ENCODE measurements around the gene EBP.
A peak's percentile ranks its signal among the peaks of the same experiment; 100 is the strongest.

EBP gene

DNA sequence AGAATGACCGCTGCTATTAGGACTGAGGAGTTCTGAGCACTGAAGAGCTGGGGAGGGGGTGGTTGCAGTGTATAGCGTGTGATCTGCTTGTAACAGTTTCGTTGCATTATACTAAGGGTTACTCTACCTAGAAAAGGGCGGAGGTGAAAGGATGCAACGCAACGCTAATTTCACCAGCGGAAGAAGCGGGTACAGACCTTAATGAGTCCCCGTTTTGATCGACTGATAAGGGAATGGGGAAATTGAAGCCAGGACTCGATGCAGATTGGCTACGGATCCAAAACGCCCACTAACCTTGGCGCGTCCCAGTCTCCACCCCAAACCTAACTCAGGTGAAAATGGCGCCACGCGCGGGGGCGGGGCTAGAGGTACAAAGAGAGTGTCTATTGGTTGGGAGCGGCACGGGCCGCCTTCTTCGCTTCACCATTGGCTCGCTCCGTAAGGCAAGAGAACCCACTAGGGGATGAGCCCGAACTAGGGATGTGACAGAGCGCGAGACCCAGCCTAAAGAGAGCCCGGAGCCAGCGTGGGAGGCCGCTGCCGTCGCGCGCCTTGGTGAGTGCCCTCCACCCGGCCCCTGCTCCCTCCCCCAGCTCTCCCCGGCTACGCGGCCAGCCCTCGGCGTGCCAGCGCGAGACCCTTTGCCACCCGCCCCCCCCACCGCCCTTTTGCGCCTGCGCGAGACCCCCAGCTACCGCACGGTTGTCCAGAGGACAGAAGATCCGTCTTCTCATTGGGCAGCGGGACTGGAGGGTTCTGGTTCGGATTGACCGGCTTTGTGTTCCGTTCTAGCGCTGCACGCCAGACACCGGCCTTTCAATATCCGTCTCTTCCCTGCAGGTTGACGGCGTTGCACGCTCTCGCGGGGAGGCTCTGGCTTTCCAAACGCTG, at the start of gene EBP:
TSS of gene EBP (plus strand) at position 456 of the 891 bp plus-strand sequence. CDS start 1,964 bp downstream, outside the sequence.
- DNase-seq = peak; percentile 54 to 77

DNA sequence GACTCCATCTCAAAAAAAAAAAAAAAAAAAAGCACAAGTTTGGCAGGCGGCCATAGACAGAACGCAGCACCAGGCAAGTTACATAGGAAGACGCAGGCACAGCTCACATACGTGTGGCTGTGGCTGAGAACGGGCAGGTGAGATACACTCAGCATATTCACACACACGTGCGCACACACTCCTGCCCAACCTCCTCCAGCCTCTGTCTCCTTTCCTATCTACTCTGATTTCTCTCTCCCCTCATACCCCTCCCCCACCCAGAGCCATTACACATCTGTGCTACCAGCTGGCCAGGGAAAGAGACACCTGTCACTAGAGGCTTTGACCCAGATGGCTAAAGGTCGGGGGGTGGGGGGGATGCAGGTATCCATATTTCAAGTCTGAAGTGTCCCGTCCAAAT, 49.4 kb upstream of the EBP start:
- DNase-seq = no peak

DNA sequence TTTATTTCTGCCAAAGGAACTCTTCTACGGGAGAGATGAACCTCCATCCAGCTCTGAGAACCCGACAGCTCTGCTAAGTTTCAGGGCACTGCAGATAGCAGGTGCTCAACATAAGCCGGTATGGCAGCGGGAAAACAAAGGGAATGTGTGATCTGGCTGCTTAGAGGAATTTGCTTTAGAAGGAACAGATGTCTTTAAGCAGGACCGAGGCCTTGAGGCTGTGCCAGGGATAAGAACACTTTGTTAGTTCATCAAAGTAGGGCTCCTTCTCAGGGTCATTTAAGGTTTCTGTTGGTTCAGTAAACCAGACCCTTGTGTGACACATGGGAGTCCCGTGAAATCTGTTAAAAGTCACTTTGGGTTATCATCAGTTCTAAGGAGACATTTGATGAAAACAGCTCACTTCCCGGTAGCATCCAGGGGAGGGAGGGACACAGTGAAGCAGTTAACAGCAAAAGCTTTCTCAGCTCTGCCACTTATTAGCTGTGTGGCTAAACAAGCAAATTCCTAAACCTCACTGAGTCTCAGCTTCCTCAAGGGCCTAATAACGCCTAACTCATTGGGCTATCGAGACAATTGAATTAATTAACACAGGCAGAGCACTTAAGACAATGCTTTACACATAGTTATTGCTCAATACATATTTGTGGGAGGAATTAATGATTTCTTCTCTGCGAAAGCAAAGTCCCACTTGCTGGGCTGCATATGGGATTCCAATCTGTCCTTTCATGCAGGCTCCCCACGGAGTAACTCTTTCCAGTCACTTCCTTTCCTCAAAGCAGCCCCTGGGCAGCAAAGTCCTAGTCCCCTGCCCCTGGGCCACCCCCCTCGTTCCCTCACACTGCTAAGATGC, 48.5 kb upstream of the EBP start:
- no peak for DNase-seq

DNA sequence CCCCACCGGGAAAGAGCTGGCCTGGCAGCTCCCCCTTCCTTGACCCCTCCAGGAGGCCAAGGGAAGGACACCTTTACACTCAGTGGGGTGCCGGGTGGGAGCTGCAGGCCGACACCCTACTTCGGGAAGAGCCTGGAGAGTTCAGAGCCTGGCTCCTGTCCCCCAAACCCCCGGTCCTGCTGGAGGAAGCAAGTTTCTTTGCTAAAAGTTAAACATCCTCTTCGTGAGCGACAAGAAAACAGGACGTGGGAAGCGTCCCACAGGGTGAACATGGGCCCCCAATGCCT, 48.0 kb upstream of the EBP start:
- no peak for DNase-seq

DNA sequence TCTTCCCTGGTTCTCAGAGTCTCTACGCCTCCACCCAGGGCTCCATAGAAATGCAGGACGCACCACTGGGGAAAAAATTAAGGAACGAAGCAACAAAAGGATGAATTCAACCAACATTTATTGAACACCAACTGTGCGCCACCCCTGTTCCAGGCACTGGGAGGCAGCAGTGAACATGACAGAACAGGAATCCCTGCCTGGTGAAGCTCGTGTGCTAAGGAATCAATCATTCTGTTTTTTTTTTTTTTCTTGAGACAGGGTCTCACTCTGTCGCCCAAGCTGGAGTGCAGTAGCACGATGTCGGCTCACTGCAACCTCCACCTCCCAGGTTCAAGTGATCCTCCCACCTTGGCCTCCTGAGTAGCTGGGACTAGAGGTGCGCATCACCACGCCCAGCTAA, 47.5 kb upstream of the EBP start:
- DNase-seq = no peak

DNA sequence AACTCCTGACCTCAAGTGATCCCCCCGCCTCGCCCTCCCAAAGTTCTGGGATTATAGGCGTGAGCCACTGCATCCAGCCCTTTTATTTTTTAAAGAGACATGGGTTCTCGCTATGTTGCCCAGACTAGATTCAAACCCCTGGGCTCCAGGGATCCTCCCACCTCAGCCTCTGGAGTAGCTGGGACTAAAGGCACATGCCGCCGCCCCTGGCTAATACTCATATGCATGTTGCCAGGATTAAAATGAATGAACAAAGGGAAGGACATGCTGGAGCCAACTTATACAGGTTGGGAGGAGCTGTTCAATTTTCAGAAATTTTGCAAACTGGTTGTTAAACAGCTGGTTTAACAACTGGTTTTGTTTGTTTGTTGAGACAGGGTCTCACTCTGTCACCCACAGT, 47.0 kb upstream of the EBP start:
- DNase-seq = no peak

DNA sequence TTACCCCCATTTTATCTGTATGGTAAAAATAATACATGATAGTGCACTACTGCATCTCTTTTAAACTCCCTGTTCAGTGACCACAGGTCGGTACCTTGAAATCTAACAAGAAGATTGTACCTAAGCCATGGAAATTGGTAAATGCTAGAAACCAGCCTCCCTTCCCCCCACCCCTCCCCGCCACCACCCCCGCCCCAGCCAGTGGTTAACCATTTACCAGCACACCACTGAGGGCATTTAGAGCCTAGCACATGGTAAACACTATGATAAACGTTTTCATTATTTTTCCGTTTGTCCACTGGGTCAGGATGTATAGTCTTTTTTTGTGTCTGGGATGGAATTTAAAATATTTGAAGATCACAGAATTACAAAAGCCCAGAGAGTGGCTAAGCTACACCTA, 46.3 kb upstream of the EBP start:
- no peak for DNase-seq

DNA sequence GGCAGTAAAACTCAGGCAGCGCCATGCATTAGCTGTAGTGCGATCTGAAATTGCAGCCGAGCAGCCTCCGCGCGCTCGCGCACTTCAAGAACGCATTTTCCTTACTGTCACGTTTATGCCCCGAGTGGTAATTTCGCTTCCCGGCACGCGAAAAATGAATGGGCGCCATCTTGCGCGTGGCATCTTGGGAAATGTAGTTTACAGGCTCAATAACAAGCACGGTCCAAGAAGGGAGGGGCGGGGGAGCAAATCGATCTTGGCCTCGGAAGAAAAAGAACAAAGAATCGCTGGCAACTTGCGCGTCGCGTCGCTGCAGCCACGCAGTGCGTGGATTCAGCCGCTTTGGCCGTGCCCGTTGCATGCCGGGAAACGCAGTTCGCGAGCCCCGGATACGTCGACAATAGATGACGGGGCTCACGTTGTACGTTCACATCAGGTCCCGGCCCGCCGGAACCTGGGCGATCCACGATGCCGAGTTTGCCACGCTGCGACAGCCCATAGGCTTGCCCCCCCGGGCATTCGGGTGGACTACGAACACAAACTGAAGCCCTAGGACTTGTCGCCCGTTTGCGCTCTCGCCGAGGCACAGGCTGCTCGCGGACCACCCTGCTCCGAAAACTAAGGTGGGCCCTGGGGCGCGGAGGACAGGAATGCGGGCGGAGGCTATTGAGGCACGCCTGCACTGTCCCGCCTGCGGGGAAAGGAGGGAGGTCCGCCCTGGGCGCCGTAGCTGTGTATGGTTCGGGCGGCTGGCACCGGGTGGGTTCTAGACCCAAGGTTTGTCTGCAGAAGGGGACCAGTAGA, 45.6 kb upstream of the EBP start, which contains the start of gene FTSJ1:
TSS of gene FTSJ1 (plus strand) at position 426 of the 804 bp plus-strand sequence. CDS start 1,849 bp downstream, outside the sequence.
- DNase-seq = peak; percentile 52 to 80

DNA sequence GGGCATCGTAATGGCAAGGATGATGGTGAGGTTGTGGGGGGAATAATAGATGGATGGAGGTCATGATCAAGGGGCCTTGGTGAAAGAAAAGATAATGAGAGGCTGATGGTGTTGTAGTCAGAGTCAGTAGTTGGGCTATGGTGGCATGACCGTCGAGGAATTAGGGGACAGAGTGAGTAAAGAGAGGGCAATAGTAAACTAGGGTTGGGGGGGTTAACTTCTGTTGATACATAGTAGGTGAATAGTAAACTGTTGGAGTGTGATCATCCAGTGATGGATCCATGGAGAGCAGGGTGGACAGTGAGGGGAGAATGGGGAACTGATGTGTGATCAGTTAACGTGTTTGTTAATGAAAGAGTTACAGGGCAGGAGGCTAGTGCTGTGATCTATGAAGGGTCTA, 44.7 kb upstream of the EBP start:
- no peak for DNase-seq

DNA sequence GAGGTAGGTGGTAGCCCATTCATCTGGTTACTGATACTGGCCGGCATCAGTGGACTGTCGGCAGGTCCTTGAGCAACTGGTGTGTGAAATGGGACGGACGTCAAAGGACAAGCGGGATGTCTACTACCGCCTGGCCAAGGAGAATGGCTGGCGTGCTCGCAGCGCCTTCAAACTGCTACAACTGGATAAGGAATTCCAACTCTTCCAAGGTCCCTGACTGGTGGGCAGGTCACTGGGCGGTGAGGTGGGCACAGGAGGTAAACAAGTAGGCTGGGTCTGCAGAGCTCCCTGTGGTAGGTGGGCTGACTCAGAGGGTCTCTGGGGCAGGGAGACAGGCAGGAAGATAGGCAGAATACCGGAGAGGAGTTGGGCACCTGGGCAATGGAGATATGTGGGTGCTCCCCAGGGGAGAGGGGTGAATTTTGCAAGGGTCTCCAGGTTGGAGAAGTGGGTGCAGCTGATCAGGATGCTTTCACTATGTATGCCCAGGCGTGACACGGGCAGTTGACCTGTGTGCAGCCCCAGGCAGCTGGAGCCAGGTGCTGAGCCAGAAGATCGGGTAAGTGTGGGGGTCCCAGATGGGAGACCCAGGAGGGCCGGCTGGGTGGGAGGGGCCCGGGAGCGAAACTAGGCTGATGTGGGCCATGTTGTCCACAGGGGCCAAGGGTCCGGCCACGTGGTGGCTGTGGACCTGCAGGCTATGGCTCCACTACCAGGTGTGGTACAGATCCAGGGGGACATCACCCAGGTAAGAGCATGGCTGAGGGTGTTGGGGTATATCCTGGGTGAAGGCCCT, 43.5 kb upstream of the EBP start:
- no peak for DNase-seq

DNA sequence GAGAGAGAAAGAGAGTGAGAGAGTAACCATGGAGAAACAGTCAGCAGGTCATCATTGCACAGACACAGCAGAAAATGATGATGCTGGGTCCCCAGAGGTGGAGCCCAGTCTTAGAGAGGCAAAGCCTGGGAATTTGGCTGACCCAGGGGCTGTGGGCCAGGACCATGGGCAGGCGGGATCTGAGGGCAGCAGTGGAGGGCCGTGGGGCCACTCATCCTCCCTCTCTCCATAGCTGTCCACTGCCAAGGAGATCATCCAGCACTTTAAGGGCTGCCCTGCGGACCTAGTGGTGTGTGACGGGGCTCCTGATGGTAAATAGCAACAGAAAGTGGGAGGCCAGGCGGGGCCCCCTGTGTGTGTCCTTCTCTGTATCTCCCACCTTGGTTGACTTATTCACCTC, 42.8 kb upstream of the EBP start:
- DNase-seq = no peak

DNA sequence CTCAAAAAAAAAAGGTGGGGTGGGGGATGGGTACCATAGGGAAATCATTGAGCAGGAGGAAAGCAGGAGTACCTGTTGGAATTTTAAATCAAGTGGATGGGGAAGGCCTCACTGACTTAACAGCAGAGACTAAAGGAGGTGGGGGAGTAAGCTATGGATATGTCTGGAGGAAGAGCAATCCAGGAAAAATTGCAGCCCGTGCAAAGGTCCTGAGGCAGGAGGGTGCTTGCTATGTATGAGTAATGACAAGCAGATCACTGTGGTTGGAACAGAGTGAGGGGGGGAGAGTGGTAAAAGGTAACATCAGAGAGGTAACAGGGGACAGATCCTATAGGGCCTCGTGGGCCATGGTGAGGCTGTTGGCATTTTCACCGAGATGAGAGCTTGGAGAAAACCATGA, 41.5 kb upstream of the EBP start:
- no peak for DNase-seq

DNA sequence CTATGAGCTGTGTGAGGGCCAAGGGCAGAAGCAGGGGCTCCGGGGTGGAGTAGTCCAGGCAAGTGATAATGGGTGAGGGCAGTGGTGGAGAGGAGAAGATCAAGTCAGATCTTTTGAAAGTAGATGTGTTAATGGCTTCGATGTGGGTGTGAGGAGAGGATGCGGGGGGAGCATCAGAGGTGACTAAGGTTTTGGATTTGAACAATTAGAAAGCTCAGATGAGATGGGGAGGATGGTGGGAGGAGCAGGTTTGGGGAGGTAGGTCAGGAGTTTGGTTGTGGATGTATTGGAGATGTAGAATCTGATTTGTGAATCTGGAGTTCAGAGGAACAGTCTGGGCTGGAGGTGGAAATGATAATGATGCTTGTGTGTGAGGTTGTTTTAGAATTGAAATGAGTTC, 41.0 kb upstream of the EBP start:
- no peak for DNase-seq

DNA sequence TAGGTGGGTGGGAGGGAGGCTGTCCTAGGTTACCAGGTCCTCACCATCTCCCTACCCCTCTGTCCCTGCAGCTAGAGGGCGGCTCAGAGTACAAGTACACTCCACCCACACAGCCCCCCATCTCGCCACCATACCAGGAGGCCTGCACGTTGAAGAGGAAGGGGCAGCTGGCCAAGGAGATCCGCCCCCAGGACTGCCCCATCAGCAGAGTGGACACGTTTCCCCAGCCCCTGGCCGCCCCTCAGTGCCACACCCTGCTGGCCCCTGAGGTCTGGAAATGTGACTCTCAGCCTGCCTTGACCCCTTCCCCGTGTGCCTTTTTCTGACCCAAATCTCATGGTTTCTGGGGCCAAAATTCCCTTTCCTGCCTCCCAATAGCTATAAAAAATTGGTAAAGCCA, 39.1 kb upstream of the EBP start:
- DNase-seq = no peak

DNA sequence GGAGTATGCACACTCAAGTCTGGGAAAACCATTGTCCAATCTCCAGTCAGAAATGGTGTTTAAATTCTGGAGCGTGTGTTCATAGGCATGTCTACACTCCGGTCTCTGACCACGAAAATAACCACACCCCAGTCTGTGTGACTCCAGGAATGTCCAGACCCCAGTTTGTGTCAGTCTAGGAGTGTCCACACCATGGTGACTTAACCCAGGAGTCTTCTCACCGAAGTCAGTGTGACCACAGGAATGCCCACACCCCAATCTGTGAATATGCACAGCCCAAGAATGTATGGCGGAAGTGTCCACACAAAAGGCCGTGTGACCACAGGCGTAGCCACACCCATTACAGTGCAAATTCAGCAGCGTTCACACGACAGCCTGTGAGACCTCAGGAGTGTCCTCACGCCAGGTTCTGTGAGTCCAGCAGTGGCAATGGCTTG, 34.2 kb upstream of the EBP start:
- peak; percentile 64 to 83 for DNase-seq

DNA sequence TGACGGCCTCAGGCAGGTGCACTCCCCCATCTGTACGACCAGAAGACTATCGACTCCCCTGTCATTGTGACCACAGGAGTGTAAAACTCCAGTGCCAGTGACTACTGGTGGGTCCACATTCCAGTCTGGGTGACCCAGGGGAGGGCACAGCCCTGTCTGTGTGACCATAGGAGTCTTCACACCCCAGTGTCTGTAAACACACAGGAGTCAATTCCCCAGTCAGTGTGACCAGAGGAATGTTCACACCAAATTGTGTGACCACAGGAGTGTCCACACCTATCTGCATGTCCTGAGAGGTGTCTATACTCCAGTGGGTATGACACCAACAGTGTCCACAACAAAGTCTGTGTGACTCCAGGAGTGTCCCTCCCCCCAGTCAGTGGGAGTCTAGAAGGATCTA, 33.6 kb upstream of the EBP start:
- DNase-seq = no peak

DNA sequence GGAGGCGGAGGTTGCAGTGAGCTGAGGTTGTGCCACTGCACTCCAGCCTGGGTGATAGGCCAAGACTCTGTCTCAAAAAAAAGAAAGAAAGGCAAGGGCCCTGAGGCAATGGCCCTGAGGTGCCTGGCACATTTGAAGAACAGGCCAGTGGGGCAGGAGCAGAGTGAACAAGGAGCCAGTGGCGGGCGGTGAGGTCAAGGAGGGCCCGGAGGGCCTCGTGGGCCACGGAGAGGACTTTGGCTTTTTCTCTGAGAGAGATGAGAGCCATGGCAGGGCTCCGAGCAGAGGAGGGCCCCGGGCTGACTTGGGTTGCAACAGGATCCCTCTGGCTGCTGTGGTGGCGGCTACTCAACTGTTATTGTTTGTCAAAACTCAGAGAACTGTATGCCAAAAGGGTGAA, 32.3 kb upstream of the EBP start:
- no peak for DNase-seq

DNA sequence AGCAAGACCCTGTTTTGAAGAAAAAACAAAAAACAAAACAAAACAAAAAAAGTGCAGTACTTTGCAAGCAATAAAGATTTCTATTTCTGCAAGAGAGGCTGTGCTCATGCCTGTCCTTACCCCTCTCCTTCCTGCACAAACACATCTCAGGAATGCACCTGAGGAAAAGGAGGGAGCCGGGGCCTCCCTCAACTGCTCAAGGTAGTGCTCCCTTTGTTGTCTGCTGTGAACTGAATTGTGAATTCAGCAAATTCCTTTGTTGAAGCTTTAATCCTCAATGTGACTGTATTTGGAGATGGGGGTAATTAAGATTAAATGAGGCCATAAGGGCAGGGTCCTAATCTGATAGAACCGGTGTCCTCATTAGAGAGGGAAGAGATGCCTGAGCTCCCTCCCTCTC, 31.7 kb upstream of the EBP start:
- no peak for DNase-seq

DNA sequence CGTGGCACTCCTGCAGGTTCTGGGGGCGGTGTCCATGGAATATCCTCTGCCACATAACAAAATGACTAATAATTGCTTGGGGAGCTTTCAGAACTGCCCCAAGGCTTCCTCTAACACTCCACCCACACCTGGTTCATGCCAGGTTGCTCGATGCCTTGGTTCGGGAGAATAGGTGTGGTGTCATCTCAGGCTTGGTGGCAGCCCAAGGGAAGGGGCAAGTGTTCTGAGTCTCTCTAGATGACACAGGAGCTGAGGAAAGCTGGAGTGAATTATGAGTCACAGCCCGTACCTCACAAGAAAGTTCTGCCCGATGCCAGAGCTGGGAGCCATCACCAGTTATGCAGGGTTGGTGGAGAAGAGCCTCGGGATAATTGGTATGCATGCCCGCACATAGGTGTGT, 30.9 kb upstream of the EBP start:
- no peak for DNase-seq

DNA sequence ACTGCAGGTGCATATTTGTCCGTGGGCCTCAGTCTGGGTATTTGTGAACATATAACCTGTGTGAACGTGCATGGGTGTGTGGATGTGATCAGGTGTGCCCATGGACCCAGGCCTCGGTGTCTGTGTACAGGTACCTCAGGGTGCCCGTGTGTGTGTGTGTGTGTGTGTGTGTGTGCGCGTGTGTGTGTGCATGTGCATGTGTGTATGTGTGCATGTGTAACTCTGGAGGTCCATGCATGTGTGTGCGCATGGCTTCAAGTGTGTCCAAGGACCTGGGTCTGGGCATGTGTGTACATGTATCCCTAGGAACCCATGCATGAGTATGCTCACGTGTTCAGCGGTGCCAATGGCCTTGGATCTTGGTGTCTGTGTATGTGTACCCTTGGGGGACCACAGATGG, 29.8 kb upstream of the EBP start:
- DNase-seq = no peak

DNA sequence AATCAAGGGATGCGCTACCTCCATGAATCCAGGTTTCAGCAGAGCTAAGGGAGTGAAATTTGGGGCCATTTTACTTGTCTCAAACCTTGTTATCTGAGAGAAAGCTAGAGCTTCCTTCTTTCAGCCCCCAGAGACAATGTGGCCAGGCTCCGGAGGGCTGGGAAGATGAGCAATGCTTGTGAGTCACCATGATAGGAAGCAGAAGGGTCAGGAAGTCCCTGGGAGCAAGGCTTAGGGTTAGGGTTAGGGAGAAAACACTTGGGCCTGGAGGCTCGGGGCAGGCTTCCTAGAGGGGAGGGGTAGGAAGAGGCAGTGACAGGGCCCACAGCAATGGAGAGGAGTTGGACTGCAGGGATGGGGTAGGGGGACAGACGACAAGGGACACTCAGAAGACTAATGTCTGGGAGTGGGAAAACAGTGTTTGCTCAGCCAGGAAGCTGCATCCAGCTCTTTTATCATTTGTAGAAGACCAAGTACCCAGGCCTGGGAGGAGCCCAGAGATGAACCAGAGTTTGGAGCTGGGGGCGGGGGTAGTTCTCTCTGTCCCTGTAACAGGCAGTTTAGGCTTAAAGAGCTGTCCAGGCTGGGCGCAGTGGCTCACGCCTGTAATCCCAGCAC, 29.2 kb upstream of the EBP start:
- DNase-seq = peak in 1 of 2 experiments; percentile 23

DNA sequence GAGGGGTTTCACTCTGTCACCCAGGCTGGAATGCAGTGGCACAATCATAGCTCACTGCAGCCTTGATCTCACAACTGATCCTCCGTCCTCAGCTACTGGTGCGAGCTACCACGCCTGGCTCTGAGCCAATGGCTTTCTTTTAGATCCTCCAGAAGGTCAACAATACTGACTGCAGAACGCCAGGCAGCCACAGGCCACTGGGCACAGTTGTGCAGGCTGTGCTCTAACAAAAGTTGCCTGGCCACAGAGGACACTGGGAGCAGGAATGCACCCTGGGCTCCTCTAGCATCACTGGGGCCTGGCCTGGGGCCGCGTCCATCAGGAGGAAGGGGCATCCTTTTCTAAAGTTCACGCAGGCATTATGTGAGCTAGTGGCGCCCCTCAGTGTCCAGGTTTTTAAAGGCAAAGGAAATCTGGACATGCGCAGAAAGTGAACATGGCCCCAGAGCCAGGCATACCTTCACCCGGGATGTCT, 27.7 kb upstream of the EBP start:
- no peak for DNase-seq

Measured in SW 1271 (cell line).